Suprapubic skin (tissue), 4 donors: Measurements from ENCODE around the gene HIBCH.

Experiments
- EP300 ChIP-seq: sonication (generic); formaldehyde crosslinking; IDR thresholded peaks from one replicate; pipeline ENCODE4 v1.6.1; 2017; ENCODE audit warnings: antibody characterized with exemption
- POLR2A ChIP-seq, 2 donors: fragments of 450-650 bp; IDR thresholded peaks; one replicate each; pipeline ENCODE4 v1.6.1; 2017; ENCODE audit warnings: antibody characterized with exemption in 2 of 2, mild to moderate bottlenecking in 2 of 2, moderate library complexity in 2 of 2
- POLR2AphosphoS5 ChIP-seq, 3 donors: sonication (generic); formaldehyde crosslinking; IDR thresholded peaks; one replicate each; pipeline ENCODE4 v1.6.1; 2017; ENCODE audit warnings: antibody characterized with exemption in 3 of 3
- TF ChIP-seq, protein P1 (sequence below), 2 donors: fragments of 200-600 bp in 1 of 2; fragments of 450-650 bp in 1 of 2; sonication (generic) in 1 of 2; IDR thresholded peaks; one replicate each; pipeline ENCODE4 v1.5.1; 2016 to 2019; ENCODE audit warnings: antibody characterized with exemption in 2 of 2, mild to moderate bottlenecking in 1 of 2, moderate library complexity in 1 of 2

DNA sequence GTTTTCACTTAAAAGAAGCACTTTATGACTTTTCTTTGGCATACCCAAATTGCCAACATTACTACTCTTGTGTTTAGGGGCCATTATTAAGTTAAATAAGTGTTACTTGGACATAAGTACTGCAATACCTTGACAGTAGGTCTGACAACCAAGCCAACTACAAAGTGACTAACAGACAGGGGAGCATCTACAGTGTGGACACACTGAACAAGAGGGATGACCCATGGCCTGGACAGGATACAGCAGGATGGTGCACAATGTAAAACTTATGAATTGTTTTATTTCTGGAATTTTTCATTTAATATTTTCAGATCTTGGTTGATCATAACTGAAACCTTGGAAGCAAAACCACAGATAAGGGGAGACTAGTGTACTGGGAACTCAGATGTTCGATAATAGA is 19.8 kb upstream of the HIBCH start:
- TF ChIP-seq, protein P1, sequence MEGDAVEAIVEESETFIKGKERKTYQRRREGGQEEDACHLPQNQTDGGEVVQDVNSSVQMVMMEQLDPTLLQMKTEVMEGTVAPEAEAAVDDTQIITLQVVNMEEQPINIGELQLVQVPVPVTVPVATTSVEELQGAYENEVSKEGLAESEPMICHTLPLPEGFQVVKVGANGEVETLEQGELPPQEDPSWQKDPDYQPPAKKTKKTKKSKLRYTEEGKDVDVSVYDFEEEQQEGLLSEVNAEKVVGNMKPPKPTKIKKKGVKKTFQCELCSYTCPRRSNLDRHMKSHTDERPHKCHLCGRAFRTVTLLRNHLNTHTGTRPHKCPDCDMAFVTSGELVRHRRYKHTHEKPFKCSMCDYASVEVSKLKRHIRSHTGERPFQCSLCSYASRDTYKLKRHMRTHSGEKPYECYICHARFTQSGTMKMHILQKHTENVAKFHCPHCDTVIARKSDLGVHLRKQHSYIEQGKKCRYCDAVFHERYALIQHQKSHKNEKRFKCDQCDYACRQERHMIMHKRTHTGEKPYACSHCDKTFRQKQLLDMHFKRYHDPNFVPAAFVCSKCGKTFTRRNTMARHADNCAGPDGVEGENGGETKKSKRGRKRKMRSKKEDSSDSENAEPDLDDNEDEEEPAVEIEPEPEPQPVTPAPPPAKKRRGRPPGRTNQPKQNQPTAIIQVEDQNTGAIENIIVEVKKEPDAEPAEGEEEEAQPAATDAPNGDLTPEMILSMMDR (IDR thresholded peaks at IDR 0.05), result no peak
- no peak for TF ChIP-seq POLR2A (IDR thresholded peaks at IDR 0.05)
- no peak for TF ChIP-seq POLR2AphosphoS5 (IDR thresholded peaks at IDR 0.05)
- TF ChIP-seq EP300, result no peak
